Measurements from ENCODE around the gene EZH1.
A peak's percentile ranks its signal among the peaks of the same experiment; 100 is the strongest.

EZH1 gene

GRCh38 chr17:42681976-42682721, 62.7 kb downstream of the EZH1 start, which contains the start of gene CNTNAP1:
Gene CNTNAP1 (plus strand): TSS chr17:42682531. CDS start chr17:42682830, 299 bp downstream.
- peak; percentile 85 for DNase-seq

- no peak for DNase-seq
Measured at GRCh38 chr17:42680331-42680808, 64.5 kb downstream of the EZH1 start.

- DNase-seq = peak; percentile 79
Measured at GRCh38 chr17:42679492-42680330, 65.1 kb downstream of the EZH1 start.

GRCh38 chr17:42678951-42679491, 65.8 kb downstream of the EZH1 start:
- DNase-seq = peak; percentile 59

- DNase-seq = peak; percentile 94
Measured at GRCh38 chr17:42677921-42678781, 66.7 kb downstream of the EZH1 start.

GRCh38 chr17:42677012-42677857, 67.6 kb downstream of the EZH1 start:
- peak; percentile 100 for DNase-seq

- DNase-seq = peak; percentile 41
Measured at GRCh38 chr17:42676424-42677011, 68.3 kb downstream of the EZH1 start, which contains the start of gene PLEKHH3. Gene PLEKHH3 (minus strand): TSS chr17:42676994. CDS start chr17:42676563, 431 bp downstream.

- DNase-seq = peak; percentile 34
Measured at GRCh38 chr17:42675965-42676423, 68.8 kb downstream of the EZH1 start.

GRCh38 chr17:42675348-42675964, 69.4 kb downstream of the EZH1 start:
- no peak for DNase-seq

- no peak for DNase-seq
Measured at GRCh38 chr17:42674755-42675347, 70.0 kb downstream of the EZH1 start.

GRCh38 chr17:42673885-42674754, 70.7 kb downstream of the EZH1 start:
- peak; percentile 64 for DNase-seq

- DNase-seq = no peak
Measured at GRCh38 chr17:42673266-42673884, 71.5 kb downstream of the EZH1 start.

- no peak for DNase-seq
Measured at GRCh38 chr17:42672038-42672437, 72.8 kb downstream of the EZH1 start.

- no peak for DNase-seq
Measured at GRCh38 chr17:42670789-42671657, 73.8 kb downstream of the EZH1 start.

GRCh38 chr17:42669977-42670788, 74.7 kb downstream of the EZH1 start:
- DNase-seq = no peak

GRCh38 chr17:42669705-42669976, 75.2 kb downstream of the EZH1 start:
- no peak for DNase-seq
